ENCODE measurements around the gene OR5P2. TPM values are rescaled to one million over a fixed set of nuclear protein-coding genes. Genes with fewer than 3 reads are reported as not detected.

Gene OR5P2, protein sequence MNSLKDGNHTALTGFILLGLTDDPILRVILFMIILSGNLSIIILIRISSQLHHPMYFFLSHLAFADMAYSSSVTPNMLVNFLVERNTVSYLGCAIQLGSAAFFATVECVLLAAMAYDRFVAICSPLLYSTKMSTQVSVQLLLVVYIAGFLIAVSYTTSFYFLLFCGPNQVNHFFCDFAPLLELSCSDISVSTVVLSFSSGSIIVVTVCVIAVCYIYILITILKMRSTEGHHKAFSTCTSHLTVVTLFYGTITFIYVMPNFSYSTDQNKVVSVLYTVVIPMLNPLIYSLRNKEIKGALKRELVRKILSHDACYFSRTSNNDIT
- not detected in 2 replicates for total RNA-seq

DNA sequence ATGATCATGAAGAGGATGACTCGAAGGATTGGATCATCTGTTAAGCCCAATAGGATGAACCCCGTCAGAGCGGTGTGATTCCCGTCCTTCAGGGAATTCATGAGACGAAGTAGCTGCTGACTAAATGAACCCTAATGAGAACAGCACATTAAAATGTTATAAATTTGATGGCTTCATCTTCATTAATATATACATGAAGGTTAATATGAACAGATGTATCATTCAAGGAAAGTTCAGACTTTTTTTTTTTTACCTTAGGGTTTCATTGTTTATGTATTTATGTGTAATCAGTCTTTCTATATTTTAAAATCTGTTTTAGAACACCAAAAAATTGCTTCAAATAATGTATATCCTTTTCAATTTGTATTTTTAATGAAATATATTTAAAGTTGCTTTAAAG is at the start of gene OR5P2:
Gene OR5P2 (minus strand): TSS at position 101 of the 400 bp plus-strand sequence. CDS start 0 bp downstream, at position 101.
- DNase-seq (ENCODE audit: low read depth): no peak
- no peak within 1 kb of the TSS for H3K4me3 ChIP-seq (ENCODE audit: low read depth, low read length)
- TF ChIP-seq, protein P1, sequence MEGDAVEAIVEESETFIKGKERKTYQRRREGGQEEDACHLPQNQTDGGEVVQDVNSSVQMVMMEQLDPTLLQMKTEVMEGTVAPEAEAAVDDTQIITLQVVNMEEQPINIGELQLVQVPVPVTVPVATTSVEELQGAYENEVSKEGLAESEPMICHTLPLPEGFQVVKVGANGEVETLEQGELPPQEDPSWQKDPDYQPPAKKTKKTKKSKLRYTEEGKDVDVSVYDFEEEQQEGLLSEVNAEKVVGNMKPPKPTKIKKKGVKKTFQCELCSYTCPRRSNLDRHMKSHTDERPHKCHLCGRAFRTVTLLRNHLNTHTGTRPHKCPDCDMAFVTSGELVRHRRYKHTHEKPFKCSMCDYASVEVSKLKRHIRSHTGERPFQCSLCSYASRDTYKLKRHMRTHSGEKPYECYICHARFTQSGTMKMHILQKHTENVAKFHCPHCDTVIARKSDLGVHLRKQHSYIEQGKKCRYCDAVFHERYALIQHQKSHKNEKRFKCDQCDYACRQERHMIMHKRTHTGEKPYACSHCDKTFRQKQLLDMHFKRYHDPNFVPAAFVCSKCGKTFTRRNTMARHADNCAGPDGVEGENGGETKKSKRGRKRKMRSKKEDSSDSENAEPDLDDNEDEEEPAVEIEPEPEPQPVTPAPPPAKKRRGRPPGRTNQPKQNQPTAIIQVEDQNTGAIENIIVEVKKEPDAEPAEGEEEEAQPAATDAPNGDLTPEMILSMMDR (conservative IDR thresholded peaks at IDR 0.05; ENCODE audit: low read depth, low read length): no peak

- H3K4me3 ChIP-seq (ENCODE audit: low read depth, low read length): no peak overlapping the region
- TF ChIP-seq, protein P1 (conservative IDR thresholded peaks at IDR 0.05; ENCODE audit: low read depth, low read length): no peak
- DNase-seq (ENCODE audit: low read depth): no peak
These were observed 49.3 kb upstream of the OR5P2 start for GRCh38 chr11:7846003-7846402.

DNA sequence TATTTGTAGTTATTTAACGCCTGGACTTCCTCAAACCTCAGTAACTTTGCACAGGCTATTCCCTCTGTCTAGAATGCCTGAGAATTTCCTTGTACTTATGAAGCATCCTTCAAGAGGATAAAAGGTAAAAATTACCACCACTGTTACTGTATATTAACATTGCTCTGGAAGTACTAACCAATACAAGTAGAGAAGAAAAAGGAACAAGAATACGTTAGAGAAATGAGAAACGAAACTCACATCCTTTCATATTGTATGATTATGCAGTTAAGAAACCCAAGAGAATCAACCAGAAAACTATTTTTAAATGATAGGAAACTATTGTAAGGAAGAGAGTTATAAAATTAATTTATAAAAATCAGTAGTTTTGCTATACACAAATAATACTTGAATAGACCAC is 48.2 kb upstream of the OR5P2 start:
- TF ChIP-seq, protein P1 (conservative IDR thresholded peaks at IDR 0.05; ENCODE audit: low read depth, low read length): no peak
- DNase-seq (ENCODE audit: low read depth): no peak
- H3K4me3 ChIP-seq (ENCODE audit: low read depth, low read length): no peak overlapping the region

- DNase-seq (ENCODE audit: low read depth): no peak
- TF ChIP-seq, protein P1 (conservative IDR thresholded peaks at IDR 0.05; ENCODE audit: low read depth, low read length): no peak
- no peak overlapping the region for H3K4me3 ChIP-seq (ENCODE audit: low read depth, low read length)
These were observed 47.8 kb upstream of the OR5P2 start for GRCh38 chr11:7844521-7844920.

GRCh38 chr11:7840578-7840977 is 43.8 kb upstream of the OR5P2 start:
- H3K4me3 ChIP-seq (ENCODE audit: low read depth, low read length): no peak overlapping the region
- no peak for DNase-seq (ENCODE audit: low read depth)
- TF ChIP-seq, protein P1 (conservative IDR thresholded peaks at IDR 0.05; ENCODE audit: low read depth, low read length): no peak

GRCh38 chr11:7833527-7833926 is 36.8 kb upstream of the OR5P2 start:
- DNase-seq (ENCODE audit: low read depth): no peak
- H3K4me3 ChIP-seq (ENCODE audit: low read depth, low read length): no peak overlapping the region
- TF ChIP-seq, protein P1 (conservative IDR thresholded peaks at IDR 0.05; ENCODE audit: low read depth, low read length): peak; percentile 13

- DNase-seq (ENCODE audit: low read depth): no peak
- no peak within 1 kb of the TSS for H3K4me3 ChIP-seq (ENCODE audit: low read depth, low read length)
- TF ChIP-seq, protein P1 (conservative IDR thresholded peaks at IDR 0.05; ENCODE audit: low read depth, low read length): no peak
These were observed 34.0 kb upstream of the OR5P2 start, which contains the start of gene OR5P3 for GRCh38 chr11:7830740-7831139. OR5P3 (minus strand) TSS chr11:7830840.

Measured in epithelial cell of proximal tubule (primary cell).